Esophagus muscularis mucosa (tissue), 4 donors: Measurements from ENCODE around the gene BEND6. TPM values are rescaled to one million over a fixed set of nuclear protein-coding genes. Genes with fewer than 3 reads are reported as not detected.

Source experiments
- DNase-seq: peaks from one replicate; pipeline ENCODE4 v3.0.0-alpha.2; 2017; ENCODE audit errors: extremely low spot score
- H3K27ac ChIP-seq, 4 donors: fragments of 200-600 bp; sonication (generic); replicated peaks in 1 of 4; 1 replicate in 3 of 4; 2 replicates in 1 of 4; pipeline ENCODE4 v1.5.1; 2016 to 2019; ENCODE audit warnings: mild to moderate bottlenecking in 1 of 4
- H3K27me3 ChIP-seq, 4 donors: fragments of 200-600 bp; sonication (generic); one replicate each; pipeline versions ENCODE4 v1.5.1 to v1.6.0; 2016 to 2019
- H3K36me3 ChIP-seq, 4 donors: fragments of 200-600 bp; sonication (generic); one replicate each; pipeline ENCODE4 v1.5.1; 2016 to 2019
- H3K4me1 ChIP-seq, 4 donors: fragments of 200-600 bp; sonication (generic); one replicate each; pipeline ENCODE4 v1.5.1; 2016 to 2019
- H3K4me3 ChIP-seq, 4 donors: fragments of 200-600 bp; sonication (generic); 1 replicate in 2 of 4; 2 replicates in 2 of 4; pipeline ENCODE4 v1.5.1; 2016 to 2019; ENCODE audit warnings: mild to moderate bottlenecking in 4 of 4, moderate library complexity in 1 of 4
- H3K9me3 ChIP-seq, 4 donors: fragments of 200-600 bp; sonication (generic); 1 replicate in 3 of 4; 2 replicates in 1 of 4; pipeline ENCODE4 v1.5.1; 2016 to 2019
- CTCF ChIP-seq, 3 experiments: fragments of 200-600 bp in 2 of 3; fragments of 450-650 bp in 1 of 3; sonication (generic) in 2 of 3; IDR thresholded peaks; one replicate each; pipeline ENCODE4 v1.5.1; 2017 to 2019; ENCODE audit warnings: antibody characterized with exemption in 3 of 3, mild to moderate bottlenecking in 2 of 3, moderate library complexity in 1 of 3
- EP300 ChIP-seq: sonication (generic); formaldehyde crosslinking; IDR thresholded peaks from one replicate; pipeline ENCODE4 v1.6.1; 2017; ENCODE audit warnings: antibody characterized with exemption
- POLR2A ChIP-seq: fragments of 450-650 bp; IDR thresholded peaks from one replicate; pipeline ENCODE4 v1.6.1; 2017; ENCODE audit warnings: antibody characterized with exemption, moderate library complexity, mild to moderate bottlenecking, low read depth
- POLR2AphosphoS5 ChIP-seq, 2 donors: sonication (generic); formaldehyde crosslinking; IDR thresholded peaks; one replicate each; pipeline ENCODE4 v1.6.1; 2017; ENCODE audit warnings: antibody characterized with exemption in 2 of 2
- WGBS: methylation state at CpG from one replicate; pipeline ENCODE4 v1.1.5; 2018; 5-methylcytosine and 5-hydroxymethylcytosine counted together
- intact Hi-C: fragments of 100-400 bp; cut with DNase I; formaldehyde crosslinking; loops from one replicate; pipeline ENCODE4 v1.15.1; 2023
- total RNA-seq, 4 donors: library from RNA; depleted of rRNA; stranded (reverse); fragments of >200 nt; gene quantifications; one replicate each; pipeline versions ENCODE4 v1.1.0 to v1.2.1, GENCODE V29; 2016

The BEND6 gene
- total RNA-seq, 4 donors from 2014 or later: 0.45 to 1.7 (median 1.5) TPM

GRCh38 chr6:57017841-57018240 lies 62.9 kb downstream of the BEND6 start:
- Histone ChIP-seq H3K27me3 (no peaks in the 10 kb centered on the region), H3K4me1 (peaks cover 0 to 5% (median 0%) of the 10 kb centered on the region in 4 donors), H3K4me3 (no peak overlapping the region), H3K9me3 (no peaks in the 10 kb centered on the region), H3K27ac (no peak overlapping the region), H3K36me3 (no peaks in the 10 kb centered on the region)
- WGBS: 89% methylated on average over 1 of the region's 1 CpG
- intact Hi-C loops: no loop called here
- DNase-seq: no peak
- TF ChIP-seq EP300 (no peak), POLR2A (no peak), POLR2AphosphoS5 (IDR thresholded peaks at IDR 0.05) (no peak), CTCF (IDR thresholded peaks at IDR 0.05) (no peak)

- H3K4me3 ChIP-seq: no peak overlapping the region
- no peak overlapping the region for H3K27ac ChIP-seq
- intact Hi-C loops: no loop called here
- H3K4me1 ChIP-seq: no peaks in the 10 kb centered on the region
- no peaks in the 10 kb centered on the region for H3K27me3 ChIP-seq
- TF ChIP-seq POLR2AphosphoS5 (IDR thresholded peaks at IDR 0.05) (no peak), POLR2A (no peak), CTCF (IDR thresholded peaks at IDR 0.05) (no peak), EP300 (no peak)
- H3K36me3 ChIP-seq: no peaks in the 10 kb centered on the region
- WGBS: 86% methylated on average over 4 of the region's 4 CpGs
- peaks cover 0 to 4% (median 3%) of the 10 kb centered on the region in 4 donors for H3K9me3 ChIP-seq
- no peak for DNase-seq
Observed at GRCh38 chr6:57019434-57019833, 64.5 kb downstream of the BEND6 start.

GRCh38 chr6:57021086-57021720 lies 66.3 kb downstream of the BEND6 start:
- intact Hi-C loops: loop anchor here (5.0 kb wide), 2 partner anchors 64 to 119 kb away; partner anchors contain the start of gene BEND6

GRCh38 chr6:57024321-57024720 lies 69.4 kb downstream of the BEND6 start:
- no peaks in the 10 kb centered on the region for H3K36me3 ChIP-seq
- DNase-seq: no peak
- H3K4me1 ChIP-seq: no peaks in the 10 kb centered on the region
- peaks cover 0 to 20% (median 11%) of the 10 kb centered on the region in 4 donors for H3K9me3 ChIP-seq
- 67% methylated on average over 2 of the region's 2 CpGs for WGBS
- no peak overlapping the region for H3K27ac ChIP-seq
- no peak for TF ChIP-seq POLR2AphosphoS5 (IDR thresholded peaks at IDR 0.05)
- H3K27me3 ChIP-seq: no peaks in the 10 kb centered on the region
- intact Hi-C loops: loop anchor here (5.0 kb wide), 2 partner anchors 67 to 122 kb away; partner anchors contain the start of gene BEND6
- H3K4me3 ChIP-seq: no peak overlapping the region

More at GRCh38 chr6:57021086-57021720, 66.3 kb downstream of the BEND6 start:
- WGBS: 21% methylated on average over 1 of the region's 1 CpG
- H3K27me3 ChIP-seq: no peaks in the 10 kb centered on the region
- TF ChIP-seq POLR2A (no peak), CTCF (IDR thresholded peaks at IDR 0.05) (peak; percentile 38 to 64 (median 57)), POLR2AphosphoS5 (IDR thresholded peaks at IDR 0.05) (no peak), EP300 (no peak)
- H3K36me3 ChIP-seq: no peaks in the 10 kb centered on the region
- H3K27ac ChIP-seq: no peak overlapping the region
- no peaks in the 10 kb centered on the region for H3K4me1 ChIP-seq
- no peak overlapping the region for H3K4me3 ChIP-seq
- peaks cover 0 to 19% (median 11%) of the 10 kb centered on the region in 4 donors for H3K9me3 ChIP-seq
- DNase-seq: no peak

GRCh38 chr6:57024775-57025174 lies 69.9 kb downstream of the BEND6 start:
- Histone ChIP-seq H3K27me3 (no peaks in the 10 kb centered on the region), H3K4me3 (no peak overlapping the region), H3K9me3 (peaks cover 0 to 20% (median 11%) of the 10 kb centered on the region in 4 donors), H3K4me1 (no peaks in the 10 kb centered on the region), H3K36me3 (no peaks in the 10 kb centered on the region), H3K27ac (no peak overlapping the region)
- no peak for DNase-seq
- WGBS: 92% methylated on average over 1 of the region's 1 CpG
- intact Hi-C loops: loop anchor here (5.0 kb wide), 2 partner anchors 67 to 122 kb away; partner anchors contain the start of gene BEND6
- TF ChIP-seq POLR2A (no peak), POLR2AphosphoS5 (IDR thresholded peaks at IDR 0.05) (no peak), CTCF (IDR thresholded peaks at IDR 0.05) (no peak), EP300 (no peak)
